GM08714 (cell line): ENCODE measurements around the gene PRKAR1B.

ENCODE experiments used
- H3K4me3 ChIP-seq: fragments of 200-500 bp; sonication (Bioruptor generic); 2 replicates; pipeline ENCODE4 v1.5.1; 2014; ENCODE audit warnings: mild to moderate bottlenecking, low read length, inconsistent platforms
- ZNF274 ChIP-seq: IDR thresholded peaks from 2 replicates; pipeline ENCODE4 v1.6.1; 2012; ENCODE audit warnings: mild to moderate bottlenecking, low read depth, low read length

Gene PRKAR1B

GRCh38 chr7:633381-634018 is 93.6 kb downstream of the PRKAR1B start:
- no peak for TF ChIP-seq ZNF274
- H3K4me3 ChIP-seq, result no peak overlapping the region

DNA sequence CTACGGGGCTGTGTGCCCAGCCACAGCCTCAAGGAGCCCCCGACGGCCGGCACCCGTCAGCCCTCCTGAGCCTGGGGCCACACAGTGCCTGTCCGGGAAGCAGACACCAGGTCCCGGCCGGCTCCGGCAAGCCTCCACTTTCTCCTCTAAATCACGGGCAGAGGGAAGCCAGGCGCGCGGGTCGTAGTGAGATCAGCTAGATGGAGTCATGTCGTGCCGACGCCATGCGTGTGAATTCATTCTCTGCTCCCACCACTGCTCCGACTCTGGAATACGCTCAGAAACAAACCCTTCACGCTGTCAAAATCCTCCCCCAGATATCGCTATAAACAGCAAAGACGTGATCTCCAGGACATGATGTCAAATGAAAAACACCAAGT is 94.3 kb downstream of the PRKAR1B start:
- no peak overlapping the region for H3K4me3 ChIP-seq
- no peak for TF ChIP-seq ZNF274

- no peak for TF ChIP-seq ZNF274
- H3K4me3 ChIP-seq, result no peak overlapping the region
These were observed 94.9 kb downstream of the PRKAR1B start for GRCh38 chr7:631964-632830.

GRCh38 chr7:631291-631711 is 95.8 kb downstream of the PRKAR1B start:
- H3K4me3 ChIP-seq, result no peak overlapping the region
- TF ChIP-seq ZNF274, result no peak

DNA sequence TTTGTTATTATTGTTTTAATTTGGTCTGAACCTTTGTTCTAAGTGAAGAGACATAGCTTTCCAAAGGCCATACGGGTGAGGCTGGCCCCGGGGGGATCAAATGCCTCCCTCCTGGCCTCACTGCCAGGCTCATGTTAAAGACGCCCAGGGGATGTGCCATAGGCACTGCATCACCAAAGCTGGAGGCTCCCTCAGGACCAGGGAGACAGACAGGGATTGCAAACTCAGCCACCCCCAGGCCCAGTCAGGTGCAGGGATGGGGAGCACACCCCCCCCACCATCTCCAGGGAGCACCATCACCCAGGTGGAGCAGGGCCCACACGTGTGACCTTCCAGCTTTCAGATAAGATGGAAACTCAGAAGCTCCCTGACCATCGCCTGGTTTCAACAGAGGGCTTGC is 96.5 kb downstream of the PRKAR1B start:
- no peak for TF ChIP-seq ZNF274
- H3K4me3 ChIP-seq, result no peak overlapping the region

- no peak for TF ChIP-seq ZNF274
- no peak overlapping the region for H3K4me3 ChIP-seq
These were observed 97.0 kb downstream of the PRKAR1B start for GRCh38 chr7:630111-630511.

DNA sequence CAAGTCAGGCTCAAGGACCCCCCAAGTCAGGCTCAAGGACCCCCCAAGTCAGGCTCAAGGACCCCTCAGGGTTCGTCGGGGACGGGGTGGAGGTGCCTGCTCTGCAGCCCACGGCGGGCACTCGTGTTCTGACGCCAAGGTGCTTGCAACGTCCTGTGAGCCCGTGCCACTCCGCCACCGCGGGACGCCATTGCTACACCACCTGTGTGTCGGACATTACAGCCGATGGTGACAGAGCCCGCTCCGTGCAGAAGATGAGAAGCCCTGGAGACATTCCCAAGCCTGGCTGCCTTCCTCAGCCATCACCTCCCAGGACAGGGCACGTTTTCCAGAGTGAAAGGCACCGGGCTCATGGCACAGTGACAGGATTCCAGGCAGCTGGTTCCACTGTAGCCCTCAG is 98.3 kb downstream of the PRKAR1B start:
- TF ChIP-seq ZNF274, result no peak
- H3K4me3 ChIP-seq, result no peak overlapping the region

GRCh38 chr7:628402-628763 is 98.7 kb downstream of the PRKAR1B start:
- no peak for TF ChIP-seq ZNF274
- no peak overlapping the region for H3K4me3 ChIP-seq

DNA sequence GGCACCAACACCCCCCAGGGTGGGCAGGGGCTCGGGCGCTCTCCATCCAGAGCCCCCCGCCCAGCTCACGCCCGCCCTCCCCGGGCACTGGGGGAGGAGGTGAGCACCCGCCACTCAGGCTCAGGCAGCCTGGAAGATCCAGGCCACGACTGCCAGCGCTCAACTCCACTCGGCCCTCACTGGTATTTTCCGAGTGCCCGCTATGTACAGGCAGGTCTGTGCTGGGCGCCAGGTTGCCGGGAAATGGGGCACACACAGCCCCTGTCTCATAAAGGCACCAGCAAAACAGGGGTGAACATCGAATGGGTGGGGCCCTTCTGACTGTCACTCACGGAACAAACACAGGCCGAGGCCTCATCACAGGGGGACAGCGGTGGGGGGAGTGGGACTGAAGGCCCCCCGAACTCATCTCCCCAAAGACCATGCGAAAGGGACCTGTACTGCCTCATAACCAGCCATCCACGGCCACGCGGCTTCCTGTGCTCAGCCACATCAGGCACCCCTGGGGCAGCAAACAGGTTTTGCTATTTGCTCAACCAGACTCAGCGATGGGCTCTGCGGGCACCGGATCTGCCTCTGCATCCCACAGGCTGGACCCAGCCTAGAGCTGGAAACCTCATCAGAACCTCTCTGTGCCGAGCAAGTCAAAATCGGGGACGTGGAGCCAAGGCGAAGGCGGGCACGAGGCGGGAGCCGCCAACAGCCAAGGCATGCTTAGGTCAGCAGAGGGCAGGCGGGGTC is 99.2 kb downstream of the PRKAR1B start:
- TF ChIP-seq ZNF274, result no peak

DNA sequence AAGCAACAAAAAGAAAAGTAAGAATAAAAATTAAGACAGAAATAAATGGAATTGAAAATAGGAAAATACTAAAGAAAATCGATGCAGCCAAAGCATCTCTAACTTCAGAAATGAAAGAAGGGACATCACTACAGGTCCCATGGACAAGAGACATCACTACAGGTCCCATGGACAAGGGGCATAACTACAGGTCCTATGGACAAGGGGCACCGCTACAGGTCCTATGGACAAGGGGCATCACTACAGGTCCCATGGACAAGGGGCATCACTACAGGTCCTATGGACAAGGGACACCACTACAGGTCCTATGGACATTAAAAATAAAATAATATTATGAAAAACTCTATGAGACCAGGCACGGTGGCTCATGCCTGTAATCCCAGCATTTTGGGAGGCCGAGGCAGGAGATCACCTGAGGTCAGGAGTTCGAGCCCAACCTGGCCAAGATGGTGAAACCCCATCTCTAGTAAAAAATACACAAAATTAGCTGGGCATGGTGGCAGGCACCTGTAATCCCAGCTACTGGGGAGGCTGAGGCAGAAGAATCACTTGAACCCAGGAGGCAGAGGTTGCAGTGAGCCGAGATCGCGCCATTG is 101.6 kb downstream of the PRKAR1B start:
- H3K4me3 ChIP-seq, result no peak overlapping the region
- no peak for TF ChIP-seq ZNF274

More for the DNA sequence above, 99.2 kb downstream of the PRKAR1B start:
- H3K4me3 ChIP-seq, result no peak overlapping the region

GRCh38 chr7:623464-623863 is 103.6 kb downstream of the PRKAR1B start:
- no peak overlapping the region for H3K4me3 ChIP-seq
- TF ChIP-seq ZNF274, result no peak

GRCh38 chr7:621572-622285 is 105.4 kb downstream of the PRKAR1B start:
- no peak overlapping the region for H3K4me3 ChIP-seq
- no peak for TF ChIP-seq ZNF274

DNA sequence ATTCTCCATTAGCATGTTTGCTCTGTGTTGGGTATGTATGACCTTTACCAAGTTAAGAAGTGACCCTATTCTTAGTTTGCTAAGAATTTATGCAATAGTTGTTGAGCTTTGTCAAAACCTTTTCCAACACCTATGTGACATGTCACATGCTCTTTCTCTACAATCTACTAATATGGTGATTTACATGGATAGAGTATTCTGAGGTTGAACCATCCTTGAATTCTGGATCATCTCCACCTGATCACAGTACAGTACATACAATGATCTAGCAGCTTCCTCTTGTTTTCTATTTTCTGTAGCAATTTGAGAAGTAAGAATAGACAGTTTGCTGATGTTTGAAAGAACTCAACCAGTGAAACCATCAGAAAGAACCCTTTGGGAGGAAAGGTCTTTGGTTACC is 106.2 kb downstream of the PRKAR1B start:
- H3K4me3 ChIP-seq, result no peak overlapping the region

DNA sequence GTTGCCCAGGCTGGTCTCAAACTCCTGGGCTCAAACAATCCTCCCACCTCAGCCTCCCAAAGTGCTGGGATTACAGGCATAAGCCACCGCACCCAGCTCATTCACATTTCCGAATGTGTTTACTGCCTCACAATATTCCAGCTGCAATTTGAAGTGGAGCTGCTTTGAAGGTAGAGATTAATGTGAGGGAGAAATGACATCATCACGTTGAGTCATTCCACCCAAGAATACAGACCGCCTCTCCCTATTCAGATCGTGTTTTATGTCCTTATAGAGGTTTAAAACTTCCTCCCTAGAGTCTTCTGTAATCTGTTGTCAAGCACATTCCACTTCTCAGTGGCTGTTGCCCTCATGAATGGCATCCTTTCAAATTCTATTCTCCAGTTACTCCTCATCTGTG is 107.0 kb downstream of the PRKAR1B start:
- no peak for TF ChIP-seq ZNF274
- H3K4me3 ChIP-seq, result no peak overlapping the region

More for the DNA sequence above, 106.2 kb downstream of the PRKAR1B start:
- no peak for TF ChIP-seq ZNF274
